ENCODE results near the gene CRTC3. TPM values are rescaled to one million over a fixed set of nuclear protein-coding genes. Genes with fewer than 3 reads are reported as not detected.

CRTC3 gene
- total RNA-seq, 3 donors from 2014 or later (not counting 1 experiment from before 2014, with no cell fraction given), result 68.8 to 101 (median 92.4) TPM

DNA sequence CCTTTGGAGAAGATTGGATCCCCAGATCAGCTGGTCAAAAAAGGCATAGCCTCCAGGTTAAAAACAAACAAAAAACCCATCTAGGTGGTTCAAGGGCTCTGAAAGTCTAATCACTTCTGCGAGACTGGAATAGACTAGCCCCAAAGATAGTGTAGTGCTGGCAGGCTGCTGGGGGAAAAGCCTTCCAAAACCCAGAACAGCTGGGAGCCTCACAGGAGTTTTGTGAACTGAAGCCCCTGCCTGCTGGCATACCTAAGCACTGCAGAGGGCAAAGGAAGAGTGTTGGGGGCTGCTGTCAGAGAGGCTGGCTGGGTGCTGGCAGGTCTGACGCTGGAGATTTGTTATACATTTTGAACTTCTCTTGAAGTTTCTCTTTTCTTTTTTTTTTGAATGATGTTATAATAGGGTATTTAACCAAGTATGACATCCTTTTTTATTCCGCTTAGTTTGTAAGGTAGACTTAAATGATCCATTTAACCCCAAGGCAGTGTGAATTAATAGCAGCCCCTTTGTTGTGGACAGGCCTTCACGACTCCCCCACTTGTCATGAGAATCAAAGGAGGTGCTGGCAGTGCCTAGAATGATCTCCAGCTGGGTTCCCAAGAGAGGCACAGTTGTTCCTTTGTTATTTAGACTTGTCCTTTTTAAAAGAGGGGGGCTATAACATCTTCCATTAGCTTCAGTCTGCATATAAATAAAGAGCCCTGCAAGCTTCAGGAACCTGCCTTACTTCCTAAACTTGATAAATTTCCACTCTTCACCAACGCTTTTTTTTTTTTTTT, 53.9 kb downstream of the CRTC3 start:
- H3K9me3 Mint-ChIP-seq, result no peaks in the 10 kb centered on the region
- Histone ChIP-seq H3K27ac (ENCODE audit: low read length) (no peak overlapping the region), H3K9me3 (ENCODE audit: control insufficient read depth, insufficient read depth, low read length) (no peaks in the 10 kb centered on the region), H3K4me3 (ENCODE audit: low read length) (no peak overlapping the region), H3K27me3 (ENCODE audit: control insufficient read depth, insufficient read depth, low read length) (no peaks in the 10 kb centered on the region), H3K4me1 (ENCODE audit: control insufficient read depth, insufficient read depth, low read length) (peaks cover 10% of the 10 kb centered on the region), H3K36me3 (ENCODE audit: control insufficient read depth, insufficient read depth, low read length) (peaks cover 1% of the 10 kb centered on the region)
- WGBS (ENCODE audit: insufficient coverage), result 48% methylated on average over 4 of the region's 5 CpGs
- H3K4me1 Mint-ChIP-seq, result peaks cover 24 to 29% of the 10 kb centered on the region in 2 donors
- intact Hi-C loops (cut with micrococcal nuclease), result no loop called here
- H3K27ac Mint-ChIP-seq, result peak overlapping the region; percentile 7 to 36
- H3K36me3 Mint-ChIP-seq, result no peaks in the 10 kb centered on the region
- ATAC-seq (no peak), DNase-seq (no peak)
- TF ChIP-seq, protein P1, sequence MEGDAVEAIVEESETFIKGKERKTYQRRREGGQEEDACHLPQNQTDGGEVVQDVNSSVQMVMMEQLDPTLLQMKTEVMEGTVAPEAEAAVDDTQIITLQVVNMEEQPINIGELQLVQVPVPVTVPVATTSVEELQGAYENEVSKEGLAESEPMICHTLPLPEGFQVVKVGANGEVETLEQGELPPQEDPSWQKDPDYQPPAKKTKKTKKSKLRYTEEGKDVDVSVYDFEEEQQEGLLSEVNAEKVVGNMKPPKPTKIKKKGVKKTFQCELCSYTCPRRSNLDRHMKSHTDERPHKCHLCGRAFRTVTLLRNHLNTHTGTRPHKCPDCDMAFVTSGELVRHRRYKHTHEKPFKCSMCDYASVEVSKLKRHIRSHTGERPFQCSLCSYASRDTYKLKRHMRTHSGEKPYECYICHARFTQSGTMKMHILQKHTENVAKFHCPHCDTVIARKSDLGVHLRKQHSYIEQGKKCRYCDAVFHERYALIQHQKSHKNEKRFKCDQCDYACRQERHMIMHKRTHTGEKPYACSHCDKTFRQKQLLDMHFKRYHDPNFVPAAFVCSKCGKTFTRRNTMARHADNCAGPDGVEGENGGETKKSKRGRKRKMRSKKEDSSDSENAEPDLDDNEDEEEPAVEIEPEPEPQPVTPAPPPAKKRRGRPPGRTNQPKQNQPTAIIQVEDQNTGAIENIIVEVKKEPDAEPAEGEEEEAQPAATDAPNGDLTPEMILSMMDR (IDR thresholded peaks at IDR 0.05), result no peak
- H3K4me3 Mint-ChIP-seq, result no peak overlapping the region
- H3K27me3 Mint-ChIP-seq (ENCODE audit: low read depth in 2 of 2), result no peaks in the 10 kb centered on the region

DNA sequence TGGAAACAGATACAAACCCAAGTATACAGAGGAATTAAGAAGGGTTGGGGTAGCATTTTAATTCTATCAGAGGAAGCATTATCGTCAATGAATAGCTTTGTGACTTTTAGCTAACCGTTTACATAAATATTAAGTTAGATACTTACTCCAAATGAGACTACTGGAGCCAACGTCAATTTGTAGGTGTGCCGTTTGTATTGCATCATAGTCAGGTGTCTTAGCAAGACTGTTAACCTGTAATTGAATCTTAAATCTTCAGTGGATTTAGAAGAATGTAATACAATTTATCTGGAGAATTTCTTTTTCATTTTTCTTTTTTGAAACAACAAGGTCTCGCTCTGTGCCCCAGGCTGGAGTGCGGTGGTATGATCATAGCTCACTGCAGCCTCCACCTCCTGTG, 55.1 kb downstream of the CRTC3 start:
- Mint-ChIP-seq H3K9me3 (no peaks in the 10 kb centered on the region), H3K27me3 (ENCODE audit: low read depth in 2 of 2) (no peaks in the 10 kb centered on the region), H3K36me3 (no peaks in the 10 kb centered on the region), H3K4me3 (no peak overlapping the region), H3K4me1 (peaks cover 24 to 29% of the 10 kb centered on the region in 2 donors), H3K27ac (no peak overlapping the region)
- Histone ChIP-seq H3K27ac (ENCODE audit: low read length) (no peak overlapping the region), H3K36me3 (ENCODE audit: control insufficient read depth, insufficient read depth, low read length) (peaks cover 2% of the 10 kb centered on the region), H3K9me3 (ENCODE audit: control insufficient read depth, insufficient read depth, low read length) (no peaks in the 10 kb centered on the region), H3K4me1 (ENCODE audit: control insufficient read depth, insufficient read depth, low read length) (peaks cover 10% of the 10 kb centered on the region), H3K4me3 (ENCODE audit: low read length) (no peak overlapping the region), H3K27me3 (ENCODE audit: control insufficient read depth, insufficient read depth, low read length) (no peaks in the 10 kb centered on the region)
- WGBS (ENCODE audit: insufficient coverage), result 98% methylated on average over 4 of the region's 6 CpGs
- intact Hi-C loops (cut with micrococcal nuclease), result no loop called here
- TF ChIP-seq, protein P1 (IDR thresholded peaks at IDR 0.05), result no peak
- DNase-seq, result no peak
- no peak for ATAC-seq

DNA sequence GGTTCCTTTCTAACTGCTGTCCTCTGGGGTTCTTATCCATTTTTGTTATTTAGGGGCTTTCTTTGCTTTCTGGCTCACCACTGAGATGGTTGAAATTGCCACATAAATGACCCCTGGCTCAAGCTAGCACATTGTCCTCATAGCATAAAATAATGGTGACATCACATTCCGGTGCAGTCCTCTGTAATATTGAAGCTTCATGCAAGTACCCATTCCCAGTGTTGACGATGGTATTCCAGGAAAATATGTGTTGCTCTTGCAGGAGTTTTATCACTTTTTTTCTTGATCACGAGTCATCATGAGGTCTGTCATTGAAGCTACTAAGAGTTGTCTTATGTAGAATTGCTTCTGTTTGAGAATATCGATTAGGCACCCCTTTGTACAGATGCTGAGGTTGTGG, 56.1 kb downstream of the CRTC3 start:
- H3K4me1 ChIP-seq (ENCODE audit: control insufficient read depth, insufficient read depth, low read length), result peaks cover 10% of the 10 kb centered on the region
- H3K27me3 Mint-ChIP-seq (ENCODE audit: low read depth in 2 of 2), result no peaks in the 10 kb centered on the region
- ATAC-seq (no peak), DNase-seq (no peak)
- H3K27ac Mint-ChIP-seq, result no peak overlapping the region
- no peaks in the 10 kb centered on the region for H3K9me3 ChIP-seq (ENCODE audit: control insufficient read depth, insufficient read depth, low read length)
- intact Hi-C loops (cut with micrococcal nuclease), result no loop called here
- TF ChIP-seq, protein P1 (IDR thresholded peaks at IDR 0.05), result no peak
- no peaks in the 10 kb centered on the region for H3K27me3 ChIP-seq (ENCODE audit: control insufficient read depth, insufficient read depth, low read length)
- H3K4me1 Mint-ChIP-seq, result peaks cover 24 to 29% of the 10 kb centered on the region in 2 donors
- no peaks in the 10 kb centered on the region for H3K36me3 Mint-ChIP-seq
- peaks cover 2% of the 10 kb centered on the region for H3K36me3 ChIP-seq (ENCODE audit: control insufficient read depth, insufficient read depth, low read length)
- no peak overlapping the region for H3K4me3 ChIP-seq (ENCODE audit: low read length)
- no peaks in the 10 kb centered on the region for H3K9me3 Mint-ChIP-seq
- no peak overlapping the region for H3K4me3 Mint-ChIP-seq
- H3K27ac ChIP-seq (ENCODE audit: low read length), result no peak overlapping the region
- WGBS (ENCODE audit: insufficient coverage), result 94% methylated on average over 3 of the region's 4 CpGs

DNA sequence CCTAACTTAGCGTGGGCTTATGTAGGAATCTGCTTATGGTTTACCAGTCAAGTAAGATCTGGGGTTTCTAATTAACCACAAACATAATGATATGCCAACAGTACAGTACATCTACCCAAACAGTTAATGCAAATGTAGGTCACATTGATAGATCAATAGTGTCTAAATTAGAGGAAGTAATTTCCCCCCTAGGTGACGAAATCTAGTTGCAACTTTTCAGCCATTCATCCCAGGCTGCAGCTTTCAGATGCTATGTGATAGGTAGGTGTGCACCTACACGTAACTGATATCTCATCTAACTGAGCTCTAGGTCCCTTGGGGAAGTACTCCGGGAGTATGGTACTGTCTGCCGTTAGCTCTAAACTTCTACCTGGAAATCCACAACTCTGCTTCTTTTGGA, 57.2 kb downstream of the CRTC3 start:
- no peak for DNase-seq
- H3K9me3 ChIP-seq (ENCODE audit: control insufficient read depth, insufficient read depth, low read length), result no peaks in the 10 kb centered on the region
- no peaks in the 10 kb centered on the region for H3K27me3 ChIP-seq (ENCODE audit: control insufficient read depth, insufficient read depth, low read length)
- peaks cover 6% of the 10 kb centered on the region for H3K4me1 ChIP-seq (ENCODE audit: control insufficient read depth, insufficient read depth, low read length)
- no peak for ATAC-seq
- H3K36me3 Mint-ChIP-seq, result no peaks in the 10 kb centered on the region
- H3K4me3 ChIP-seq (ENCODE audit: low read length), result no peak overlapping the region
- TF ChIP-seq, protein P1 (IDR thresholded peaks at IDR 0.05), result no peak
- WGBS (ENCODE audit: insufficient coverage), result 96% methylated on average over 4 of the region's 5 CpGs
- intact Hi-C loops (cut with micrococcal nuclease), result no loop called here
- H3K4me3 Mint-ChIP-seq, result no peak overlapping the region
- no peak overlapping the region for H3K27ac ChIP-seq (ENCODE audit: low read length)
- H3K27me3 Mint-ChIP-seq (ENCODE audit: low read depth in 2 of 2), result no peaks in the 10 kb centered on the region
- peaks cover 17 to 23% of the 10 kb centered on the region in 2 donors for H3K4me1 Mint-ChIP-seq
- peaks cover 2% of the 10 kb centered on the region for H3K36me3 ChIP-seq (ENCODE audit: control insufficient read depth, insufficient read depth, low read length)
- no peaks in the 10 kb centered on the region for H3K9me3 Mint-ChIP-seq
- H3K27ac Mint-ChIP-seq, result no peak overlapping the region

All from natural killer cell (primary cell).